Activated CD8-positive, alpha-beta memory T cell treated with anti-CD3 and anti-CD28 coated beads for 48 hours (primary cell): ENCODE data around the gene CDH23.

Experiments
- DNase-seq, 3 experiments: peaks; one replicate each; pipeline ENCODE4 v3.0.0-alpha.2; 2020; ENCODE audit warnings: low read depth in 2 of 3, low spot score in 2 of 3

CDH23 gene

GRCh38 chr10:71635867-71636266 is 239.1 kb downstream of the CDH23 start:
- DNase-seq: no peak

- DNase-seq: no peak
Measured at GRCh38 chr10:71636588-71636987, 239.9 kb downstream of the CDH23 start.

GRCh38 chr10:71637305-71637704 is 240.6 kb downstream of the CDH23 start:
- no peak for DNase-seq

GRCh38 chr10:71638064-71638821 is 241.5 kb downstream of the CDH23 start:
- no peak for DNase-seq

- no peak for DNase-seq
Measured at GRCh38 chr10:71638822-71639719, 242.4 kb downstream of the CDH23 start.

- DNase-seq: no peak
Measured at GRCh38 chr10:71640607-71641006, 243.9 kb downstream of the CDH23 start.

- DNase-seq: no peak
Measured at GRCh38 chr10:71641449-71641848, 244.7 kb downstream of the CDH23 start.

GRCh38 chr10:71641986-71642385 is 245.3 kb downstream of the CDH23 start:
- DNase-seq: no peak

GRCh38 chr10:71643904-71644303 is 247.2 kb downstream of the CDH23 start:
- DNase-seq: no peak

- DNase-seq: no peak
Measured at GRCh38 chr10:71644307-71645180, 247.8 kb downstream of the CDH23 start.

GRCh38 chr10:71645185-71645584 is 248.5 kb downstream of the CDH23 start:
- no peak for DNase-seq

- DNase-seq: no peak
Measured at GRCh38 chr10:71646037-71646436, 249.3 kb downstream of the CDH23 start.

- DNase-seq: no peak
Measured at GRCh38 chr10:71646592-71647292, 250.0 kb downstream of the CDH23 start.

- no peak for DNase-seq
Measured at GRCh38 chr10:71647526-71648253, 251.0 kb downstream of the CDH23 start.

- no peak for DNase-seq
Measured at GRCh38 chr10:71648254-71648932, 251.7 kb downstream of the CDH23 start.

GRCh38 chr10:71648933-71649320 is 252.2 kb downstream of the CDH23 start:
- no peak for DNase-seq

- no peak for DNase-seq
Measured at GRCh38 chr10:71649631-71650030, 252.9 kb downstream of the CDH23 start.

- DNase-seq: no peak
Measured at GRCh38 chr10:71650397-71650796, 253.7 kb downstream of the CDH23 start.

- no peak for DNase-seq
Measured at GRCh38 chr10:71651428-71651827, 254.7 kb downstream of the CDH23 start.
